Measurements from ENCODE around the gene SBF2. TPM values are rescaled to one million over a fixed set of nuclear protein-coding genes. Genes with fewer than 3 reads are reported as not detected.
"Not testable (repeated sequence)": the region's sequence is repeated elsewhere in the genome, so short reads cannot be mapped to it uniquely, and the experiment has no call there.

The SBF2 gene
- polyA plus RNA-seq, 1 donor: 18.8 TPM

DNA sequence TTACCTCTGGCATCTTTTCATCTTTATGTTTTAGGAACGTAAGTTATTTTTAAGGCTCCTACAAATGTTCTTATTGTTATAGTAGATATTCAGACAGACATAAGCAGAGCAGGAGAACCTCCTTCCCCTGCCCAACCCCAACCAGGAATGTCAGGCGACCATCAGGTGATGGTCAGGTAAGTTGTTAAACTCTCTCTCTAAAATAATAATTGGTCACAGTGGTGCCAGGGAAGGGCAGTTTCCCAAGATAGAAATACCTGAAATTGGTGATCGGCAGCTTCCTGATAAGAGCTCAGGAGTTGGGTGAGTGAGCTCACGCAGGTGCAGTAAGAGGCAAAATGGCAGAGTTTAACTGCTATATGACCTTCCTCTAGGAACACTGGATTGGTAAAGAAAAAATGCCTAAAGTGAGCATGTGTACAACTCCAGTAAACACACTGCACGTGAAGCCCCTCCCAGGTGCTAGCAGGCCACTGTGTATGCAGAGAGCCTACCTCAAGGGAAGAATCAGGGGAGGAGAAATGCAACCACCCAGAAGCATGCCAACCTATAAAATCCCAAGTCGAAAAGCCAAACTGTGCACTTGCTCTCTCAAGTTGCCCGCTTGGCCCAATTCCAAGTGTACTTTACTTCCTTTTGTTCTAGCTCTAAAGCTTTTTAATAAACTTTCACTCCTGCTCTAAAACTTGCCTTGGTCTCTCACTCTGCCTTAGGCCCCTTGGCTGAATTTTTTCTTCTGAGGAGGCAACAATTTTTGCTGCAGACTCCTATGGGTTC lies 273.9 kb downstream of the SBF2 start:
- DNase-seq (ENCODE audit: low read depth): no peak

DNA sequence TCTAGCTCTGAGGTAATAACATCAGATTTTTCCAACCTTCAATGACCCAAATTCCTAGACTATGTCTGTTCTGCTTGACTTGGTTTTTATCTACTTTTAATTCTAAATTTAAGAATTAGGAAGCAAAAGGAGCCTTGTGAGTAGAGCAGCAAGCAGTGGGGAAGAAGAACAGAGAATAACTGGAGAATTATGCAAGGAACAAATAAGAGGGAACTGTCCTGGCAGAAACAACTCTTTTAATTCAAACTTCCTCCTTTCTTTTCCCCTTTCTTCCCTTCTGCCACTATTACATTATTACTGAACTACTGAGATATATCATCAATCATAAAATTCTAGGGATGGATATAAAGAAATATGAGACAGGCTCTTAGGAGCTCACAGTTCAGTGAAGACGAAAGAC lies 276.1 kb downstream of the SBF2 start:
- no peak for DNase-seq (ENCODE audit: low read depth)

DNA sequence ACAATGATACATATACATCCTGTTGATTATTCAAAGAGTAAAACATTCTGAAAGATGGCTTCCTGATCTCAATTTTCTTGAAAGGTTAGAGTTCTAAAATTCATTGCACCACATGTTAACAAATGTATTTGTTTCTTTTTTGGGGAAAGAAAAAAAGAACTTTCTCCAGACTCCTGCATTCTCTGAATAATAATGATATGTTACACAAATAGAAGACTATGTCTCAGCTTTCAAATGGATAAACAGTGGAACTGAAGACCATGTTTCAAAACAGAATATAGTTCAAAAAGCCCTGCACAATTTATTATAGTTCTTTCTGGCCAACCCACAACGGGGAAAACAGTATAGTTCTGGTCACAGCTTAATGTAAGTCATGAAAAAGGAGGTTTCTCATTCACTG lies 277.0 kb downstream of the SBF2 start:
- DNase-seq (ENCODE audit: low read depth): no peak

DNA sequence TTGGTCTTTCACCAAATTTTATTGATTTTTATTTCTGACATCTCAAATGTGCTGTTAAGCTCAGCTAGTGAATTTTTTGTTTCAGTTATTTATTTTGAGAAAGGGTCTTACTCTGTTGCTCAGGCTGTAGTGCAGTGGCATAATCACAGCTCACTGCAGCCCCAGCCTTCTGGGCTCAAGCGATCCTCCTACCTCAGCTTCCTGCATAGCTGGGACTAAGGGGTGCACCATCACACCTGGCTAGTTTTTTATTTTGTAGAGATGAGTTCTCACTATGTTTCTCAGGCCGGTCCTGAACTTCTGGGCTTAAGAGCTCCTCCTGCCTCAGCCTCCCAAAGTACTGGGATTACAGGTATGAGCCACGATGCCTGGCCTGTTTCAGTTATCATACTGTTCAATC lies 282.0 kb downstream of the SBF2 start:
- no peak for DNase-seq (ENCODE audit: low read depth)

DNA sequence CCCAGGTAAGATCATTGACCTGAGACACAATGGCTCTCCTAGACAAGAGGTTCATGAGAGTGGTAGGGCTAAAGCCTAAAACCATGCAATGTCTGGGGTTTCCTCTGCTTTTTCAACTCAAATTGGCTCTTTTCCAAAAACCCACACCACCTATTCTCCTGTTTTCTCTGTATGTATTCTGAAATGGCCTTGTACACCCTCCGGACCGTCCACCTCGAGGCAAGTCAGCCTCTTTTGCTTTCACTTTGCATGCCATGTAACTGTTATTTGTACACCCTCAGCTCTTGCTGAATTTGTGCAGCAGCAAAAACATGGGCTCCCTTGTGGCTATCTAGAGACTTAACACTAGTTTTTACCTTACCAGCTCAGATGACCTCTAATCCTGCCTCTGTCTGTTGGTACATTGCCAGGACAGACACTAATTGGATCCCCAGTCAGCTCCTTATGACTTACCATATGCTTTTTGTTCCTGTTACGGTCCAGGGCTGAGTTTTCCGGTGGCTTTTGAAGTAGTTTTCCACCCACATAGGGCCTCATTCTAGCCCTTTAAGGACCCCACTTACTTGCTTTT lies 288.0 kb downstream of the SBF2 start:
- no peak for DNase-seq (ENCODE audit: low read depth)

DNA sequence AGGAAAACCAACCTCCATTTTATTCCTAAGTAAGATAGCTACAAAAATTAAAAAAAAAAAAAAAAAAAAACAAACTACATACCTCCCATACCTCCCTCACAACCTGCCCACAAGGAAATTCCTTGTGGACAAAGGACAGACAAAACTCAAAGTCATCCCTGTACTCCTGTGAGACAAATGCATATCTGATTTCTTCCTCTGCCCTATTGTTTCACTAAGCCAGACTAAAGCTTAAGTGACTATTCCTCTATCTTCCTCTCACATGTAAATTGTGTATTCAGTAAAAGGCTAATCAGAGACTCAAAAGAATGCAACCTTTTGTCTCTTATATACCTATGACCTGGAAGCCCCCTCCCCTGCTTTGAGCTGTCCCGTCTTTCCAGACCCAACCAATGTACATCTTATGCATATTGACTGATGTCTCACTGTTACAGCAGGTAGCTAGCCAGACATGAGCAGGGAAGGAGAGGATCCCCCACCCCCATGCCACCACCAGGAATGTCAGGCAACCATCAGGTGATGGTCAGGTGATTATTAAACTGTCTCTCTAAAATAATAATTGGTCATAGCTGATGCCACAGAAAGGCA lies 289.4 kb downstream of the SBF2 start:
- no peak for DNase-seq (ENCODE audit: low read depth)

DNA sequence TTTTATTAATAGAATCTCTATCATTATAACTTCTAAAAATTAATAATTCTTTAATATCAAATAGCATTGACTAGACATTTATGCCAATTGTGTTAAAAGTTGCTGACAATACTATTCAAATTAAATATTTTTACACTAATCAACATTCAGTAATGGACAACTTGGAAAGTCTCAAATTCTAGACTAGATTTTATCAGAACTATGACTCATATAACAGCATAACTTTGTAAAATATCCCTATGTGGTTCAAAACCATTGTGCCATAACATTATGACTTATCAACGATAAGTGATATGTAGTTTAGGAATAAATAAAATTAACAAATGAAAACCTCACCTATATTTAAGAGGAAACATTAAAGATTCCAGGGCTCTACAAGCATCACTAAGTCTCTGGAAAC lies 291.8 kb downstream of the SBF2 start:
- no peak for DNase-seq (ENCODE audit: low read depth)

DNA sequence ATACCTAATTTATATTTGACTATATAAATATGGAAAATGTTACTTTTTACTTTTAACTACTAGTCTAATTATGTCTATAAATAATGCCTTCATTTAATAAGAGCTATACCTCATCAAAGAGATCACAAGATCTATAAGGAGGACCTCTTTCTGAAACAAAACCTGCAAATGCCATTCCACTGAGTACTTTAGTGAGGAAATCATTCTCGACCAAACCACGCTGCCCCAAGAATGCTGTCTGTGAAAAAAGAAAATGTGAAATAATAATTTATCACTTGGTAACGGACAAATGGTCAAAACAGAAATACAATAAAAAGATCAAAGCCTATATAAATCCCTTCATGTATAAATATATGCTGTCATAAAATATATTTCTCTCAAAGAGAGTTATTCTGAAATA lies 301.7 kb downstream of the SBF2 start:
- no peak for DNase-seq (ENCODE audit: low read depth)

DNA sequence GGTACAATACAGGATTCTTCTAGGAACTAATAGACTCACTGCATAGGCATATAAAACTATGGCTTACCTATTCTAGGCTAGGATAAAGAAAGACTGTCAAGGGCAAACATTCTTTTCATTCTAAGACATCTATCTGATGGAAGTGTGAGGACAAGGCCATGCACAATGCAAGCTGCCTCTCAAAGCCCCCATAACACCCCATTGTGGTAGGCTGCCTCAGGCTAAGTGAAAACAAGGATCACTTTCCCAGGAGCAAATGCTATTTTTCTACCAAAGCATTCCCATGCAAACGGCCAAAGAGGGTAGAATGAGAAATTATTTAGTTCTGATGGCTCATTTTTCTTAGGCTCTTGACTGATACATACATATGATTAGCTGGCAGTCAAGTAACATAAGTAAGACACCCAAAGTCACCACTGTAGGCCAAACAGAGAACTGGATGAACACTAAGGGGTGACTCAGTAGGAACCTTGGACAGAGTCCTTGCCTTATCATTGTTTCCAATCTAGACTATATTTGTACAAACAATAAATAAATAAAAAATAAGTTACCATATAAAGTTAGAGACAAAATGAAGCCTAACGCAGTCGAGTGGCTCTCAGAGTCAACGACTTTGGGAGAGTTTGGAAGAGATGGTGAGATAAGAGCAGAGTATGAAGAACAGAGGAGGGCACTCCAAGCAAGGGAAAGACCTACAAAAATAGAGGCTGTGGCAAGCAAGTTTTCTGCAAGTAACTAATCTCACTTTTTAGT lies 303.6 kb downstream of the SBF2 start:
- DNase-seq (ENCODE audit: low read depth): no peak

DNA sequence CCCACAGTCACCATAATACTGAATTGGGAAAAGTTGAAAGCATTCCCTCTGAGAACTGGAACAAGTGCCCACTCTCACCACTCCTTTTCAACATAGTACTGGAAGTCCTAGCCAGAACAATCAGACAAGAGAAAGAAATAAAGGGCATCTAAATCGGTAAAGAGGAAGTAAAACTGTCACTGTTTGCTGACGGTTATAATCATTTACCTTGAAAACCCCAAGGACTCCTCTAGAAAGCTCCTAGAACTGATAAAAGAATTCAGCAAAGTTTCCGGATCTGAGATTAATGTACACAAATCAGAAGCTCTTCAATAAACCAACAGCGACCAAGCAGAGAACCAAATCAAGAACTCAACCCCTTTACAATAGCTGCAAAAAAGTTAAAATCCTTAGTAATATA lies 306.7 kb downstream of the SBF2 start:
- not testable (repeated sequence) for DNase-seq (ENCODE audit: low read depth)

DNA sequence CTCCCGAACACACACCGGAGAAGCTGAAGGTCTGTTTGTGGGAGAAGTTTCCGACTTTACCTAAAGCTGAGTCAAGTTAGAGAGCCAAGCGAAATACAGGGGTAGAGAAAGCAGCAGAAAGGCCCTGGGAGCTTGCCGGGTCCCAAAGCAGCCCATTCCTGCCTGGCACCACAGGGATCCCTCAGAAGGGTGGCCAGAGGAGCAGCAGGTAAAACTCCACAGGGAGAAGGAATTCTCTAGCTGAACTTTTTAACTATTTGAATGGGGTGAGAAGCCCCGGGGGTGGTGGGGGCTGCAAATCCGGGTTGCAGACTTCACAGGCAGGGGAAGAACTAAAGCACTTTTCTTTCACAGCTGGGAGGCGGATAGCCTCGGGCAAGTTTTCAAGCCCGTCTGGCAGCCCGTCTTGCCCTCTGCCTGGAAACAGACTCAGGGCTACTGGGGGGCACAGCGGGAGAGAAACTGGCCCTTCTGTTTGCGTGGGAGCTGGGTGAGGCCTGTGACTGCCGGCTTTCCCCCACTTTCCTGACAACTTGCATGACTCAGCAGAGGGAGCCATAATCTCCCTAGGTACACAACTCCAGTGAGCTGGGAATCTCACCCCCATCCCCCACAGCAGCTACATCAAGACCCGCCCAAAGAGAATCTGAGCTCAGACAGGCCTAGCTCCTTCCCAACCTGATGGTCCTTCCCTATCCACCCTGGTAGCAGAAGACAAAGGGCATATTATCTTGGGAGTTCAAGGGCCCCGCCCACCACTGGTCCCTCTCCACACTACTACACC lies 311.0 kb downstream of the SBF2 start:
- DNase-seq (ENCODE audit: low read depth): no peak

DNA sequence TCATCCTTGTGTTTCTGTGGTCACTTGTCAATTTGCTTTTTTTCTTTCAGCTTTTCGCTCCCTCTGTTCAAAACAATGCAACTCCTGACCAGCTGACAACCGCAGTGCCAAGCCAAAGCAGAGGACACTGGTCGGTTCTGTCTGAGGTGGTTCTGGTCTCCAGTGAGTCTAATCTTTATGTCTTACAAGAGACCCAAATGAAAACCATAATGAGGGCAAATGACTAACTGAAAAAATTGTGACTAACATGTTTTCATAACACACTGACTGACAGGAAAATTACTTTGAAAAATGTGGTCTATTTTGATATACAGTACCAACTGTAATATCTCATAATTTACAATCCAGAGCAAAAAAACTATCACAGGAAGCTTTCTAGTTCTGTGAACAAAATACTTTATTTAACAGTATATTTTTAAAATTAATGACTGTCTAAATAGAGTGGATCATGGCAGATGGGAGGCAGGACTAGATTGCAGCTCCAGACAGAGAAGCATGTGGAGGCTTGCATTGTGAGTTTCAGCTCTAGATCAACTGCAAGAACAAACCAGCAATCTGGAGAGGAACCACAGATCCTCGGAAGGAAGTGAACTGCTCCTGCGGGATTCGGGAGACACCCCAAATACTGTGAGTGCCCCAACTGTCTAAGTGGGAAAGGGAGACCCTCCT lies 311.8 kb downstream of the SBF2 start:
- DNase-seq (ENCODE audit: low read depth): no peak

DNA sequence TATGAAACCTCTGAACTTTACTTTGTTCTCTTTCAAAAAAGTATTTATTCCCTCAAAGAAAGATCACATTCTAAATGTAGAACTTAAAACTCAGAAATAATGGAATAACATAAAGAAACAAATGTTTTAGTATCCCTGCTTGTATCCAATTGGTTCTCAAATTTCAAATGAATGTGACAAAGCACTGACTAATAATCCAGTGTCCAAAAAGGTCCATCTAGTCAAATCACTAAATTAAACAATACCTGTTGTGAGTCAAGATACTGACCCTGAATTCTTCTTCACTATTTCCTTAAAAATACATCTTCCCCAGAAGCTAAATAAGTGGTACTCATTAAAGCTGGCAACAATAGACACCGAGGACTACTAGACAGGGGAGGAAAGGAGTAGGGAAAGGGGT lies 313.1 kb downstream of the SBF2 start:
- DNase-seq (ENCODE audit: low read depth): no peak

DNA sequence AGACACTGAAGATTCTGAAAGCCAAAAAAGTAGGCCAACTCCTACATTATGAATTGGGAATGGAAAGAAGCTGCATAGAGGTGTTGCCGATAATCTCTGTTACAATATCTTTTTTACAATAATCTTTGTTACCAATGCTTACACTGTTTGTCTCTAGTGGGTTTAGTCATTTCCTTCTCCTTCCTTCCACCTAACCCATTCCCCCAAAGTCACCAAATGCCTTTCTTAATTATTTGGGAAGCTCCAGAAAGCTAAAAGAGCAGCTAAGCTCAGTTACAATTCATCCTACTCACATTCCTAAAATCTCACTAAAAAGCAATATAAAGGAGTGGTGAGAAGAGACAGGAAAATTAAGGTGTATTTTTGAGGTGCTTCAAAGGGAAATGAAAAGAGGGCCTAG lies 316.5 kb downstream of the SBF2 start:
- no peak for DNase-seq (ENCODE audit: low read depth)

DNA sequence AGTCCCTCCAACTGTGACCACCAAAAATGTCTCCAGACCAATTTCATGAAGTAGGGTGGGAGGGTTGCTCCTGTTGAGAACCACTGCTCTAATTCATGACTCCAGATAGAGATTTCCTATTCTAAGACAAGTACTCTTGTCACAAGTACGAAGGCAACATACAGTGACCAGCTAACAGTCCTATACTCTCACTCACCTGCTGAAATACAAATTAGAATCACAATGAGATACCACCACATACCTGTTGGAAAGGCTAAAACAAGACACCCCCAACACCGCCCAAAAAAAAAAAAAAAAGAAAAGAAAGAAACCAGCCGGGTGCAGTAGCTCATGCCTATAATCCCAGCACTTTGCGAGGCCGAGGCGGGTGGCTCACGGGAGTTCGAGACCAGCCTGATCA lies 319.6 kb downstream of the SBF2 start:
- no peak for DNase-seq (ENCODE audit: low read depth)

DNA sequence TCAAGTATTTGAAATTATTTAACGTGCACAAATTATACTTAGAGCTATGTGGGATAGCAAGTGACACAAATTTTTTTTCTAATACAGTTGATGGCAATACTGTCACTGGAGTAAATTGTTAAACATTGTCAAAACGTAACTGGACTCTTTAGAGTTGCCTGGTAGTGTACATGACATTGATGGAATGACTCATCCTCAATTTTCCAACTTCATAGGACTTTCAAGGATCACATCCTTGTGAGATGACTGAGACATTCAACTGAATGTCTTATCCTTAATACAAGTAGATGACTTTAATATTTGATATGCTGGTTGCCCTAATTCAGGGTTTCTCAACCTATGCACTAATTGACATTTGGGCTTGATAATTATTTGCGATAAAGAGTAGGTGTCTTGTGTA lies 320.1 kb downstream of the SBF2 start:
- no peak for DNase-seq (ENCODE audit: low read depth)

DNA sequence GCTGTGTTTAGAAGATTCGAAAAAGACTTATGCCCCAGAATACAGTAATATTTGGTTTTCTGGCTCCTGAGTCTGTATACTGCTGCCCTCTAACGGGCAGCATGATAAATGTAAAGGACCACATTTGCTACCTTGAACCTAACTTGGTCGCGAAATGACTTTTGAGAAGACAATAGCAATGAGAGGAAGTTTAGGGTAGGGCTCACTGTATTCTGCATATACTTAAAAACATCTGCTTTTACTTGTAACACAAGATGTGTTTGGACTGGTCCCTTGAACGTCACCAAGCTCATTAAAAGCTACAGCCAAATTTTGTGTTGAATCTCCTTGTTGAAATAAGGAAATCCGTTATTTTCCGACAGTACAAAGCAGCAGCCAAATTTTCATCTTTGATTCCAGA lies 321.0 kb downstream of the SBF2 start:
- DNase-seq (ENCODE audit: low read depth): peak; percentile 65

DNA sequence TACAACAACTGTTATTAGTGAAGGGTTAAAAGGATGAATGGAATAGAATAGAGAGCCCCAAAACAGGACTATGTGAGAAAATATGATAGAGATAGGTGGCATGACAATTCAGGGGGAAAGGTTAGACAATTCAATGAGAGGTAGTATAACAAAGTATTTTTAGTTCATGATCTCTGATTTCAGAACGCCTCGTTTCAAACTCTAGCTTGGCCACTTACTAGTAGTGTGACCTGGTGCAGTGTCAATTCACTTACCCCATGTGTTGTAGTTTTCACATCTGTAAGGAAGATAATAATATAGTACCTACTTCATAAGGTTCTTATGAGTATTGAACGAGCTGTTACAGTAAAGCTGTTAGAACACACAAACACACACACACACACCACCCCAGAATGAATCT lies 322.1 kb downstream of the SBF2 start:
- DNase-seq (ENCODE audit: low read depth): no peak

DNA sequence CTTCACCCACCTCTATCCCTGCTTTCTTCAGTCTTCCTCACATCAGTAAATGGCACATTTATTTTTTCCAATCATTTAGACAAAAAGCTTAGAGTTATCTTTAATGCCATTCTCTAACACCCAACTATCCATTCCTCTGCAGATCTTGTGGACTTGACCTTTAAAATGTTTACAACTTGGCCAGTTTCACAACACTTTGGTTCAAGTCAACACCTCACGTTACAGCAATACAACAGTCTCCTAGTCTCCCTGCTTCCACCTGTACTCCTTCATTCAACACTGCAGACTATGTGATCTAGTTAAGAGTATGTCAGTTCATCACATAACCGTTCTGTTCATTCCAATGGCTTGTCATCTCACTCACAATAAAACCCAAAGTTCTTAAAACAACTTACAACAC lies 325.0 kb downstream of the SBF2 start:
- no peak for DNase-seq (ENCODE audit: low read depth)

DNA sequence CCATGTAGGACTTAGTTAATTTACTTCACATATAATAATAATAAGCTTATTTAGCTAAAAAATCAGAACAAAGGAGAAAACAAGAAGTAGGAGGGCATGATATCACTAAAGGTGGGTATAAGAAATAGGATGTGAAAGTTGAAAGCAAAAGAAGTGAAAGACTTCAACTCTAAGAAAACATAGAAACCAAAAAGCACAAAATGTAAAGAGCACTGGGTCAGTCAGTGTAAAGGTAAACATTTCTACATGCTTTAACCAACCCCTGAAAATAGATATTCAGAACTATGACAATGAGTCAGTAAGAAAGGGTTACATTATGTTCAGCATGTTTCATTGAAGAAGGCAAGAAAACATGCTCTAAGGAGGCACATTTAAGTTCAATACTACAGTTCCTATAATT lies 331.3 kb downstream of the SBF2 start:
- DNase-seq (ENCODE audit: low read depth): no peak

DNA sequence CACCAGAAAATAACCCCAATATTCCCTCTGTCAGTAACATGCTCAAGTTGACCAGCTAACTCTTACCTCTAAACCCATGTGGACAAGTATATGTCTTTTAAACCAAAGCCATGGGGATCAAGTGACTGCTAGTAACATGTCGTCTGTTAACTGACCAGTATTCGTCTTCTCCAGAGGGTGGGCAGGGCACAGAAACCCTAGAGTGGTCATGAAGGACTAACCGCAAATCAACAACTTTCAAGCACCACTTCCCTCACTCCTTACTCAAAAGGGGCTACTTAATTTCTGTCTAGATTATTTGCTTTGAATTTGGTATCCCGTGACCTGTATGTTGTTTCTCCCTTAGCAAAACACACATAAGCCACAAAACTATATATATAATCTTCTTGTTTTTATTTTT lies 336.9 kb downstream of the SBF2 start:
- DNase-seq (ENCODE audit: low read depth): no peak

Measured in forelimb muscle (tissue), 1 donor.